Spleen (tissue), 7 donors: ENCODE data around the gene PDE4D.

Experiments
- POLR2A ChIP-seq, 3 donors: fragments of 450-650 bp; IDR thresholded peaks; one replicate each; pipeline ENCODE4 v1.5.1; 2017; ENCODE audit warnings: antibody characterized with exemption in 3 of 3, mild to moderate bottlenecking in 1 of 3
- TF ChIP-seq, protein P1 (sequence below), 11 experiments: fragments of 200-600 bp in 7 of 11; fragments of 450-650 bp in 4 of 11; sonication (generic) in 4 of 11; IDR thresholded peaks in 8 of 11; conservative IDR thresholded peaks in 3 of 11; 1 replicate in 7 of 11; 2 replicates in 4 of 11; pipeline versions ENCODE4 v1.4.0 to v1.8.0; 2016 to 2021; ENCODE audit warnings: antibody characterized with exemption in 11 of 11, inconsistent platforms in 4 of 11, mild to moderate bottlenecking in 1 of 11
- donor health status: DM: no; HTN: no; CAD: no; lungs with moderate emphysema.
- donor health status: DM: no; HTN: no; CAD: no.
- donor health status: DM: no; HTN: no; CAD: no.

DNA sequence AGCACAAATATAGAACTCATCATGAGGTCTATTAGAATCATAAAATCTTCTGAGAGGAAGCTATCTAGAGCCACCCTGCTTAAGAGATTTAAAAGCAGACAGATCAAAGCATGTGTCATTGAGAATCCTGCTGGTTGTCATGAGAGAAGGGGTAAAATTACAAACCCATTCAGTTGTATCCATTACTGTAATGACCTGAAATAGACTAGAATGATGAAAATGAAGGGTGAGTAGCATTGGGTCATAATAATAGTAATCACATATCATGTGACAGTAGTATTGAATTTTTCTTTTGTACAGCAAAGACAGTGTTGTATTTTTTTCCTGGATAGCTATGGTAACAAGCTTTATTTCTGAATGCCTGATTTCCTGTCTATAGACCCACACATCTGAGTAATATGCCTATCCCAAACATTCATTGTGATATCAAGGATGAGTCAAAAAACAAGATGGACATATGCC lies 149.0 kb downstream of the PDE4D start:
- TF ChIP-seq, protein P1, sequence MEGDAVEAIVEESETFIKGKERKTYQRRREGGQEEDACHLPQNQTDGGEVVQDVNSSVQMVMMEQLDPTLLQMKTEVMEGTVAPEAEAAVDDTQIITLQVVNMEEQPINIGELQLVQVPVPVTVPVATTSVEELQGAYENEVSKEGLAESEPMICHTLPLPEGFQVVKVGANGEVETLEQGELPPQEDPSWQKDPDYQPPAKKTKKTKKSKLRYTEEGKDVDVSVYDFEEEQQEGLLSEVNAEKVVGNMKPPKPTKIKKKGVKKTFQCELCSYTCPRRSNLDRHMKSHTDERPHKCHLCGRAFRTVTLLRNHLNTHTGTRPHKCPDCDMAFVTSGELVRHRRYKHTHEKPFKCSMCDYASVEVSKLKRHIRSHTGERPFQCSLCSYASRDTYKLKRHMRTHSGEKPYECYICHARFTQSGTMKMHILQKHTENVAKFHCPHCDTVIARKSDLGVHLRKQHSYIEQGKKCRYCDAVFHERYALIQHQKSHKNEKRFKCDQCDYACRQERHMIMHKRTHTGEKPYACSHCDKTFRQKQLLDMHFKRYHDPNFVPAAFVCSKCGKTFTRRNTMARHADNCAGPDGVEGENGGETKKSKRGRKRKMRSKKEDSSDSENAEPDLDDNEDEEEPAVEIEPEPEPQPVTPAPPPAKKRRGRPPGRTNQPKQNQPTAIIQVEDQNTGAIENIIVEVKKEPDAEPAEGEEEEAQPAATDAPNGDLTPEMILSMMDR (IDR thresholded peaks at IDR 0.05 in 8 of 11, conservative IDR thresholded peaks at IDR 0.05 in 3 of 11): no peak
- no peak for TF ChIP-seq POLR2A (IDR thresholded peaks at IDR 0.05)
